HG02623 (cell line): ENCODE results near the gene KRTAP2-1.
"Not testable (repeated sequence)": the region's sequence is repeated elsewhere in the genome, so short reads cannot be mapped to it uniquely, and the experiment has no call there.

Experiments used
- ATAC-seq: cut with Tn5 transposase; IDR thresholded peaks from one replicate; pipeline ENCODE4 v1.9.1; 2021; ENCODE audit warnings: moderate library complexity; ENCODE audit not compliant: unreplicated experiment

KRTAP2-1 gene

GRCh38 chr17:41058741-41059140, 11.6 kb upstream of the KRTAP2-1 start:
- no peak for ATAC-seq

DNA sequence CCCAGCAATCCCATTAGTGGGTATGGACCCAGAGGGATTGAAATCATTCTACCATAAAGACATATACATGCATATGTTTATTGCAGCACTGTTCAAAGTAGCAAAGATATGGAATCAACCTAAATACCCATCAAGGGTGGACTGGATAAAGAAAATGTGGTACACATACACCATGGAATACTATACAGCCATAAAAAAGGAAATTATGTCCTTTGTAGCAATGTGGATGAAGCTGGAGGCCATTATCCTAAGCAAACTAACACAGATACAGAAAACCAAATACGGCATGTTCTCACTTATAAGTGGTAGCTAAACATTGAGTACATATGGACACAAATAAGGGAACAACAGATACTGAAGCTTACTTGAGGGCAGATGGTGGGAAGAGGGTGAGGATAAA, 10.4 kb upstream of the KRTAP2-1 start:
- no peak for ATAC-seq

DNA sequence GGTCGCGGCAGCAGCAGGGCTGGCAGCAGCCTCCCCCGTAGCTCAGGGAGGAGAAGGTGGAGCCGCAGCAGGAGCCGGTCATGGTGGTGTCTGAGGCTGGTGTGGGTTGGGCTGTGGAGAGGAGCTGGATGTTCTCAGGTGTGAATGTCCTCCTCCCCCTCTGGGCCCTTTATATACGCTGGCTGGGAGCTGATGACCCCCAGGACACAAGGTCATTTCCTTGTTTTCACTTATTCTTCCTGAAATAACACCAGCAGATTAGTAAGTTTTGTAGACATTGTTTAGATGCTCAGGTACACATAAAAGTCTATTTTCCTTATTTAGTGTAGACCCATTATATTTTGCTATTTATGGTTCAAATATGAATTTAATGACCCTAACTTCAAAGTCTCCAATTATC, 8.0 kb upstream of the KRTAP2-1 start, which contains the start of gene KRTAP2-2:
TSS of gene KRTAP2-2 (minus strand) at position 101 of the 400 bp plus-strand sequence. CDS start at position 82, 19 bp downstream.
- not testable (repeated sequence) for ATAC-seq

- not testable (repeated sequence) for ATAC-seq
Observed at GRCh38 chr17:41054556-41054955, 7.4 kb upstream of the KRTAP2-1 start.

GRCh38 chr17:41054025-41054424, 6.9 kb upstream of the KRTAP2-1 start:
- ATAC-seq: no peak

- ATAC-seq: no peak
Observed at GRCh38 chr17:41052566-41052965, 5.5 kb upstream of the KRTAP2-1 start.

GRCh38 chr17:41049110-41049509, 2.0 kb upstream of the KRTAP2-1 start:
- no peak for ATAC-seq

DNA sequence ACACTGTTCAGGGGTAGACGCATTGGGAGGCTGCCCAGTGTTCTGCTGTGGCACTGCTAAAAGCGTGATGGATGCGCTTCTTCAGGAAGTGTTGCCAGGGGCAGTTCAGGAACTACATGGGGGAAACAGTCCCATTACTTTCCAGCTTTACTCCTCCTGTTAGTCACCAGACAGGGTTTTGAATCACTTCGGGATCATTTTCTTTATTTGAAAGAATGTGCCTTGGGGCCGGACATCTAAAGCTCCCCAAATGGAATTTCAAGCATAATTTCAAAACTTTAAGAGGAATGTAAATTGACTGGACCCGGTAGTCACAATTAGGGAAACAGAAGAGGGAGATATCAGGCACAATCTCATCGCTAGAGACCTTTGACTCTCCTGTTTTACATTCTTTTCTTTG, 1.3 kb upstream of the KRTAP2-1 start:
- ATAC-seq: no peak

- ATAC-seq: no peak
Observed at GRCh38 chr17:41042953-41043352, 4.2 kb downstream of the KRTAP2-1 start.

DNA sequence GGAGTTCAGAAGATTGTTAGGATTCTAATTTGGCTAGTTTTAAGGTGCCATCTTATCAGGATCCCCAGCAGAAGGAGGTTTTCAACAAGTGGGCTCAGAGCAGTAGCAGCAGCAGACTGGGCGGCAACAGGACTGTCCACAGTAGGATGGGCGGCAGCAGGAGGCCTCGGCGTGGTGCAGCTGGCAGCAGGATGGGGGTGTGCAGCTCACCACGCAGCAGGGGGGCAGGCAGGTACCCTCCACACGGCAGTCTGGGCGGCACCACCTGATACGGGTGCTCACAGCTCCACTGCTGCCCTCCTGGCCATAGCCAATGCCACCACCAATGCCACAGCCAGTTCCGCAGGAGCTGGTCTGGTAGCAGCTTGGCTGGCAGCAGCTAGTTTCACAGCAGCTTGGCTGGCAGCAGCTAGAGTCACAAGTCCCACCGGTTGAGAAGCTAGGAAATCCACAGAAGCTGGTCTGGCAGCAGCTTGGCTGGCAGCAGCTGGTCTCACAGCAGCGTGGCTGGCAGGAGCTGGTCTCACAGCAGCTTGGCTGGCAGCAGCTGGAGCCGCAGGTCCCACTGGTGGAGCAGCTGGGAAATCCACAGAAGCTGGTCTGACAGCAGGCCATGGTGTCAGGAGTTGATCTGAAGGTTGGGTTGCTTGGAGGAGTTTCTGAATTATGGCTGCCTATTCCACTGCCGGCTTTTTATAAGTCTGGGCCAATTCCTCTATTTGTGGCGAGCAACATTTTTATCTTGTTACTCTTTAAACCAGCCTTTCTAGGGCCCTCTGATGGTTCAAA, 6.1 kb downstream of the KRTAP2-1 start, which contains the start of gene KRTAP1-1:
TSS of gene KRTAP1-1 (minus strand) at position 668 of the 789 bp plus-strand sequence. CDS start at position 615, 53 bp downstream.
- not testable (repeated sequence) for ATAC-seq

DNA sequence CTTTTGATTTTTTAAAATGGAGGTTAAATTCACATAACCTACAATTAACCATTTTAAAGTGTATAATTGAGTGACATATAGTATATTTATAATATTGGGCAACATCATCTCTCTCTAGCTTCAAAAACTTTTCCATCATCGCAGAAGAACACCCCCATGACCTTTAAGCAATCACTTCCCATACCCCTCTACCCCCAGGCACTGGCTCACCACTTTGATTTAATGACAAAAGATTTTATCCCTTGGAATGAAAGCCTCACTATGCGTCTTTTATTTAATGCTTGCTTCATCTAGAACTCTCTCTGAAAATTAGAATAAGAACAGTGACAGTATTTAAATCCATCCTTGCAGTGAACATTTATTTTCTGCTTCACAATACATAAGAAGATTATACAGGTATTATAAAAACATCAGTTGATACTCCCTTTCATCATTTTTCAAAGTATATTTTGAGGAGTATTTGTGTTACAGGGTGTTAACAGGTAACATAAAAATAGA, 9.2 kb downstream of the KRTAP2-1 start:
- no peak for ATAC-seq

- not testable (repeated sequence) for ATAC-seq
Observed at GRCh38 chr17:41034346-41034935, 12.7 kb downstream of the KRTAP2-1 start, which contains the start of gene KRTAP1-3. TSS of gene KRTAP1-3 (minus strand) at chr17:41034874. CDS start at chr17:41034821, 53 bp downstream.

- no peak for ATAC-seq
Observed at GRCh38 chr17:41029633-41030245, 17.4 kb downstream of the KRTAP2-1 start, which contains the start of gene KRTAP1-4. TSS of gene KRTAP1-4 (minus strand) at chr17:41030195. CDS start at chr17:41030078, 117 bp downstream.

GRCh38 chr17:41026715-41027471, 20.2 kb downstream of the KRTAP2-1 start, which contains the start of gene KRTAP1-5:
TSS of gene KRTAP1-5 (minus strand) at chr17:41027208. CDS start at chr17:41027155, 53 bp downstream.
- no peak for ATAC-seq

DNA sequence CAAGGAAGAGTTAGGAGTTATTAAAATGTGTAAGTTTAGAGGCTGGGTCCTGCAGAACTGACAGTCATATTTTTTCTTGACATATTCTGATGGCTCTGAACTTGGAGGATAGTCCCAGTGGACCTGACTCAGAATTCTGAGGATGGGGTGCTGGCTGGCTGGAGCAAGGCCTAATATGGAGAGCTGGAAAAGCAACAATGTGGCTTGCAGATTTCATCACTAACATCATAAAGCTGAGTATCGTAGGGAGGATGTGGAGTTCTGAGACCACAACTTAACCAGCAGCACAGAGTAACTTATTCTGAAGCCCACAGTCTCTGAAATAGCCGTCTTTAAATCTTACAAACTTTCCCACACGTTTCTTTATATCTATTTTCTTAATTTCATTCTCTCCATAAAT, 22.4 kb downstream of the KRTAP2-1 start:
- no peak for ATAC-seq

DNA sequence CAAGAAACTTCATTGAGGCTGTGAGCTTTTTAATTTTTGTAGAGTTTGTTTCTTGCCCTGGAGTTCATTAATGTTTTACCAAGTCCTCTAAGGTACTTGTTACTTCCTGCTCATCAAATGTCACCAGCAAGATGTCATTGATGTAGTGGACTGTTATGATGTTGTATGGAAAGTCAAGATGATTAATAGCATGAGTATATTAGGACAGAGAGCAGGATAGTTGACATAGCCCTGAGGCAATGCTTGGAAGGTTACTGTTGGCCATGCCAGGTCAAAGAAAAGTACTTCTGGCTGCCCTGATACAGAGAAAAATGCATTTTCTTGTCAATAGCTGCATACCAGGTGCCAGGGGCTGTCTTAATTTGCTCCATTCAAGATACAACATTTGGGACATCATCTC, 26.8 kb downstream of the KRTAP2-1 start:
- no peak for ATAC-seq

GRCh38 chr17:41019415-41019814, 27.7 kb downstream of the KRTAP2-1 start:
- ATAC-seq: no peak

DNA sequence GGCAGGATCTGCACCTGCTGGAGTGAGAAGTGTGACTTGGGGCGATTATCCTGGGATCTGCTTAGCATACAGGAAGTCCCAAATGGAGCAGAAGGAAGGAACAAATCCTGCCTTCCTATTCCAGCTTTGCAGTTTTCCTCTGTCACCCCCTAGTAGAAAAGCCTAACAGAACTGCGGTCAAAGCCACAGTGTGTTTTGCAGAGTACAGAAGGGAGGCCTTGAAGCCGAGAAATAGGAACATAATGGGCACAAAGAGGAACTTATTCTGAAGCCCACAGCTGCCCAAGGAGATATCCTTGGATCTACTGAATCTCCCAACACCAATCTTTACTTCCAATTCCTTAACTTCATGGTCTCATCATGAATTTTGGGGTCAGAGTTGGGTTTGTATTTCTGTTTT, 28.6 kb downstream of the KRTAP2-1 start:
- ATAC-seq: no peak

- no peak for ATAC-seq
Observed at GRCh38 chr17:41016578-41017215, 30.4 kb downstream of the KRTAP2-1 start.

DNA sequence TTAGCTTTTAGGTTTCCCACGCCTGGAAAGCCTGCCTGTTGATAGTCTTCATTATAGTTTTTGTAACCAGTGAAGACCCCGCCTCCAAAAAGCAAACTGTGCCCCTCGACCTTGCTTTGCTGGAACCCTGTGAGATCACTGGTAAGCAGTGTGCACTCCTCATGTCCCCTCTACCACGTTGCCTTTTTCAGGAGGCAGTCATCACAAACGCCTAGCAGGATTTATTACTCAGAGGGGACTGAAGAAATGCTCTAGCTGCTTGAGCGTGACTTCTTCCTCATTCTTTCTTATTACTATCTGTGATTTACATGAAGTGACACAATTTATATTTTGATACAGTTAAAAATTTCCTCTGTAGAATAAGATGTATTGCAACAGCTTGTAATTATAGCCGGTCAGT, 31.7 kb downstream of the KRTAP2-1 start:
- no peak for ATAC-seq
